GM23338 (cell line): ENCODE data around the gene SH3RF3. TPM values are rescaled to one million over a fixed set of nuclear protein-coding genes. Genes with fewer than 3 reads are reported as not detected.

Source experiments
- ATAC-seq: fragments of 200-7000 bp; cut with Tn5 transposase; 3 replicates; pipeline ENCODE4 v1.9.1; 2020
- DNase-seq: peaks from one replicate; pipeline ENCODE4 v3.0.0-alpha.2; 2015; ENCODE audit warnings: low spot score
- H2AFZ ChIP-seq: fragments of 200-600 bp; sonication (generic); 2 replicates; pipeline ENCODE4 v1.8.0; 2016; ENCODE audit warnings: antibody characterized with exemption, mild to moderate bottlenecking, moderate library complexity
- H3F3A ChIP-seq: fragments of 200-600 bp; sonication (generic); replicated peaks from 2 replicates; pipeline ENCODE4 v1.8.0; 2017; ENCODE audit warnings: antibody characterized with exemption, mixed run types, low read depth
- H3K27ac ChIP-seq: fragments of 200-600 bp; sonication (generic); 2 replicates; pipeline ENCODE4 v1.6.1; 2016; ENCODE audit warnings: low read depth
- H3K27me3 ChIP-seq: fragments of 200-600 bp; sonication (generic); 2 replicates; pipeline ENCODE4 v1.8.0; 2016; ENCODE audit warnings: mild to moderate bottlenecking, mixed run types, moderate library complexity; ENCODE audit not compliant: insufficient read depth
- H3K36me3 ChIP-seq: fragments of 200-600 bp; sonication (generic); 2 replicates; pipeline ENCODE4 v1.8.0; 2016; ENCODE audit warnings: mild to moderate bottlenecking; ENCODE audit not compliant: insufficient read depth
- H3K4me1 ChIP-seq: fragments of 200-600 bp; sonication (generic); 2 replicates; pipeline ENCODE4 v1.8.0; 2016; ENCODE audit warnings: mild to moderate bottlenecking, moderate library complexity; ENCODE audit not compliant: insufficient read depth
- H3K4me2 ChIP-seq: fragments of 200-600 bp; sonication (generic); 2 replicates; pipeline ENCODE4 v1.7.1; 2017; ENCODE audit warnings: mixed run types
- H3K4me3 ChIP-seq: fragments of 200-600 bp; sonication (generic); 2 replicates; pipeline ENCODE4 v1.6.1; 2016; ENCODE audit warnings: mixed run types
- H3K79me2 ChIP-seq: fragments of 200-600 bp; sonication (generic); replicated peaks from 2 replicates; pipeline ENCODE4 v1.8.0; 2017; ENCODE audit warnings: mild to moderate bottlenecking; ENCODE audit not compliant: insufficient read depth
- H3K9me2 ChIP-seq: fragments of 200-600 bp; sonication (generic); 2 replicates; pipeline ENCODE4 v1.8.0; 2017; ENCODE audit not compliant: insufficient read depth
- H4K20me1 ChIP-seq: fragments of 200-600 bp; sonication (generic); replicated peaks from 2 replicates; pipeline ENCODE4 v1.8.0; 2017; ENCODE audit warnings: mild to moderate bottlenecking; ENCODE audit not compliant: insufficient read depth
- H3K27ac Mint-ChIP-seq: 2 replicates; pipeline ENCODE4 v1.8.0; 2020; ENCODE audit warnings: inconsistent platforms, mild to moderate bottlenecking, moderate library complexity, mixed read lengths
- H3K27me3 Mint-ChIP-seq: 3 replicates; pipeline ENCODE4 v1.8.0; 2022; ENCODE audit warnings: low read depth, mild to moderate bottlenecking, moderate library complexity, mixed read lengths, inconsistent platforms; ENCODE audit not compliant: insufficient read depth, poor library complexity
- H3K36me3 Mint-ChIP-seq: 3 replicates; pipeline ENCODE4 v1.8.0; 2021; ENCODE audit warnings: low read depth, mild to moderate bottlenecking, inconsistent platforms, moderate library complexity, mixed read lengths
- H3K4me1 Mint-ChIP-seq: 3 replicates; pipeline ENCODE4 v1.8.0; 2020; ENCODE audit warnings: mild to moderate bottlenecking, inconsistent platforms, mixed read lengths
- H3K4me3 Mint-ChIP-seq: 3 replicates; pipeline ENCODE4 v1.8.0; 2021; ENCODE audit warnings: moderate library complexity, mild to moderate bottlenecking, inconsistent platforms, mixed read lengths
- H3K9me3 Mint-ChIP-seq: 3 replicates; pipeline ENCODE4 v1.8.0; 2020; ENCODE audit warnings: moderate library complexity, mild to moderate bottlenecking, inconsistent platforms, mixed read lengths
- CTCF ChIP-seq, 2 experiments: fragments of 200-600 bp in 1 of 2; sonication (generic) in 1 of 2; conservative IDR thresholded peaks; 2 replicates each; pipeline versions ENCODE4 v1.5.1 to v1.6.1; 2016 to 2017; ENCODE audit warnings: antibody characterized with exemption in 2 of 2, low read depth in 2 of 2, mild to moderate bottlenecking in 2 of 2, moderate library complexity in 1 of 2
- EZH2 ChIP-seq: fragments of 200-600 bp; sonication (generic); IDR thresholded peaks from one replicate; pipeline ENCODE4 v1.8.0; 2017; ENCODE audit warnings: antibody characterized with exemption, mild to moderate bottlenecking, low read depth; ENCODE audit not compliant: unreplicated experiment
- JUNB ChIP-seq: IDR thresholded peaks from one replicate; pipeline ENCODE4 v1.6.1; 2016; ENCODE audit warnings: antibody characterized with exemption; ENCODE audit not compliant: unreplicated experiment
- ZNF462 ChIP-seq: fragments of 250-450 bp; sonication (Bioruptor Pico); IDR thresholded peaks from 2 replicates; pipeline ENCODE4 v1.5.0; 2020; ENCODE audit warnings: mild to moderate bottlenecking, moderate library complexity
- polyA plus RNA-seq: library from polyadenylated mRNA; unstranded; fragments of >200 nt; fragmentation: Nextera tagmentation; extraction: Ambion mirVana; gene quantifications from 2 replicates; pipeline ENCODE4 v1.2.1, GENCODE V29; 2016
- total RNA-seq: library from RNA; depleted of rRNA; stranded (reverse); fragments of >200 nt; shearing (Covaris generic); gene quantifications from 2 replicates; pipeline ENCODE4 v1.2.3, GENCODE V29; 2014

The SH3RF3 gene
- total and polyA plus RNA-seq, 2 experiments from 2014 or later = 0.11 to 0.63 TPM

DNA sequence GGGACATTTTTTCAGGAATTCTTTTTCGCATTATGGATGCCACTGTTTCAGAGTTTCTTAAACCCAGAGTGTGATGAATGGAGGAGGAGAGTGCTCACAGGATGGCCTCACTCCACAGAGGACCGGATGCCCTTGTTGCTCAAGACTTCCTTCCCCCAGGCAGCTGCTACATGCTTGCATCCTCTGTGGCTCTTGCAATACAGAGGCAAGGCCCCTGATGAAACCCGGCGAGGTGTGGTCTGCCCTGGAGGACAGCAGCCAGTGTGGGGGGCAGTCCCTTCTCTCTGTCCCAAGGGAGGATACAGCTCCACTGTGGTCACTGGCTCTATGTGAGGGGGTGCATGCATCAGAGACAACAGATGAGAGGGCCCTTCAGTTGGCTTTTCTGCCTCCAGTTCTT, 109.6 kb downstream of the SH3RF3 start (continued):
- TF ChIP-seq ZNF462 (CRISPR knock-in tag) (no peak), EZH2 (no peak), CTCF (conservative IDR thresholded peaks at IDR 0.05; ENCODE audit: low read depth in 2 of 2) (no peak), JUNB (no peak)

DNA sequence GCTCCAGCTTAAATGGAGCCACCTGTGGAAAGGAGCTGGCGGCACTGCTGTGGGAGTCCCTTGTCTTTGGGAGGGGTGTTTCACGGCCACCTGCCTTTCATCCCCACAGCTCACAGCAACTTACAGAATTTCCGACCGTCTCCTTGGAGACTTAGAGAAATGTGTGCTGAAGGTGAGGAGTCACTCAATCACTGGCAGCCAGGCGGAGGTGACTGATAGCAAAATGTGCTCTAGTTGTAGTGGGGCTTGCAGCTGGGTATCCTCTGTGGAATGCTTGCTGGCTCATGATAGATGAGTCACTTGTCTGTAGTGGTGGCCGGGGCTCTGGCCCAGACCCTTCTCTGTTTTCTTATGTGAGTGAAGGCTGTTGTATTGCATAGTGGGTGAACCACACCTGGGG, 110.7 kb downstream of the SH3RF3 start:
- H3K79me2 ChIP-seq = no peaks in the 10 kb centered on the region
- no peaks in the 10 kb centered on the region for H3K27me3 ChIP-seq
- Mint-ChIP-seq H3K27me3 (peaks cover 4% of the 10 kb centered on the region), H3K9me3 (no peaks in the 10 kb centered on the region), H3K36me3 (no peaks in the 10 kb centered on the region), H3K4me1 (peaks cover 4% of the 10 kb centered on the region; the same call in 2 of the 3 replicates), H3K4me3 (no peak overlapping the region), H3K27ac (no peak overlapping the region)
- no peak overlapping the region for H3K4me2 ChIP-seq
- ATAC-seq (no peak), DNase-seq (no peak)
- no peaks in the 10 kb centered on the region for H3K36me3 ChIP-seq
- H3F3A ChIP-seq = no peaks in the 10 kb centered on the region
- H2AFZ ChIP-seq = no peak overlapping the region
- no peaks in the 10 kb centered on the region for H3K4me1 ChIP-seq
- no peak overlapping the region for H3K27ac ChIP-seq
- no peak overlapping the region for H3K4me3 ChIP-seq
- 0 out of 2 replicates have a peak, but pooled peaks cover under 1% of the 10 kb centered on the region for H3K9me2 ChIP-seq
- no peaks in the 10 kb centered on the region for H4K20me1 ChIP-seq
- TF ChIP-seq JUNB = no peak
- no peak for TF ChIP-seq EZH2
- no peak for TF ChIP-seq ZNF462 (CRISPR knock-in tag)
- no peak for TF ChIP-seq CTCF (conservative IDR thresholded peaks at IDR 0.05; ENCODE audit: low read depth in 2 of 2)
